PC-3 (cell line): ENCODE data around the gene CASP6.

Source experiments
- EZH2 ChIP-seq: fragments of 300-600 bp; sonication (generic); IDR thresholded peaks from one replicate; pipeline ENCODE4 v1.6.1; 2017; ENCODE audit warnings: antibody characterized with exemption, mild to moderate bottlenecking, low read length; ENCODE audit not compliant: unreplicated experiment
- EZH2phosphoT487 ChIP-seq: fragments of 300-600 bp; sonication (generic); IDR thresholded peaks from 2 replicates; pipeline ENCODE4 v1.6.1; 2018; ENCODE audit warnings: mild to moderate bottlenecking, antibody characterized with exemption, low read length, borderline replicate concordance

GRCh38 chr4:109671350-109671749 is 31.9 kb downstream of the CASP6 start:
- TF ChIP-seq EZH2, result no peak
- TF ChIP-seq EZH2phosphoT487, result no peak
